GM12874 (cell line): ENCODE results near the gene ISL1.

ENCODE experiments used
- TF ChIP-seq, protein P1 (sequence below): IDR thresholded peaks from 2 replicates; pipeline ENCODE4 v1.5.1; 2011; ENCODE audit warnings: low read depth, mild to moderate bottlenecking, control low read depth, low read length, moderate library complexity; ENCODE audit not compliant: insufficient read depth

ISL1 gene

DNA sequence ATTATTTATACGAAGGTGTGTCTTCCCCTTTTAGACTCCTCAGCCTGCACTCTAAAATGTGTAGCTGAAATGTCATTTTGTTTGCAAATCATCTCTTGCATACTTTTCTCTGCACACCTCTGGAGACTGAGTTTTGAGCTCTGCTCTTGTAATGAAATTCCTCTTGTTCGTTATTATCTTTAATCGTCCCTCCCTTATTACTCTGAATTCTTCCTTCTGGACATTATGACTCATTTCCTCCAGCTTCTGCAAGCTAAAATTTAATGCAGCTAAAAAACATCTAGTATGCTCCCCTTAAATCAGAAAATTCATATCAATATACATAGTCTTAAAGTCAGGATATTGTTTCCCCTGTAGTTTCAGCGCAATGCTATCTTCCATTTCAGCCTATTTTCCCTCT lies 13.5 kb downstream of the ISL1 start:
- TF ChIP-seq, protein P1, sequence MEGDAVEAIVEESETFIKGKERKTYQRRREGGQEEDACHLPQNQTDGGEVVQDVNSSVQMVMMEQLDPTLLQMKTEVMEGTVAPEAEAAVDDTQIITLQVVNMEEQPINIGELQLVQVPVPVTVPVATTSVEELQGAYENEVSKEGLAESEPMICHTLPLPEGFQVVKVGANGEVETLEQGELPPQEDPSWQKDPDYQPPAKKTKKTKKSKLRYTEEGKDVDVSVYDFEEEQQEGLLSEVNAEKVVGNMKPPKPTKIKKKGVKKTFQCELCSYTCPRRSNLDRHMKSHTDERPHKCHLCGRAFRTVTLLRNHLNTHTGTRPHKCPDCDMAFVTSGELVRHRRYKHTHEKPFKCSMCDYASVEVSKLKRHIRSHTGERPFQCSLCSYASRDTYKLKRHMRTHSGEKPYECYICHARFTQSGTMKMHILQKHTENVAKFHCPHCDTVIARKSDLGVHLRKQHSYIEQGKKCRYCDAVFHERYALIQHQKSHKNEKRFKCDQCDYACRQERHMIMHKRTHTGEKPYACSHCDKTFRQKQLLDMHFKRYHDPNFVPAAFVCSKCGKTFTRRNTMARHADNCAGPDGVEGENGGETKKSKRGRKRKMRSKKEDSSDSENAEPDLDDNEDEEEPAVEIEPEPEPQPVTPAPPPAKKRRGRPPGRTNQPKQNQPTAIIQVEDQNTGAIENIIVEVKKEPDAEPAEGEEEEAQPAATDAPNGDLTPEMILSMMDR: no peak

DNA sequence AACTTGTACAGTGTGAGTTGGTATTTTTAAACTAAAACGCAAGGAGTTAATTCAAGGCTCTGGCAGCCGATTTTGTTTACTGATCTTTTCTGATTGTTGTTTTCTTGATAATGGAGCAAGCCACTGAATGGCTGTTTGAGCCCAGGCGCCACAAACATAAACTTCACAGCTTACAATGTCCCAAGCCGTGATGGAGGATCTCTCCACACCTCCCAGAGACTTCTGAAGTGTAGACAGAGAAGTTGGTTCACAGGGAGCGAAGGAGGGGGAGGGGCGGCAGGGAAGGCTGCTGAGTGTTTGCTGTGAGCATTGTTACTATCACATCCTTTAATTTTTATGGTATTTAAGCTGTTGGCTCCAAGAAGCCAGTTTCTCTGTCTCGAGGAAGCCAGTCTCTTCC lies 14.7 kb downstream of the ISL1 start:
- TF ChIP-seq, protein P1: no peak

GRCh38 chr5:51398875-51399642 lies 15.8 kb downstream of the ISL1 start:
- TF ChIP-seq, protein P1: no peak

GRCh38 chr5:51399643-51400006 lies 16.4 kb downstream of the ISL1 start:
- TF ChIP-seq, protein P1: no peak

DNA sequence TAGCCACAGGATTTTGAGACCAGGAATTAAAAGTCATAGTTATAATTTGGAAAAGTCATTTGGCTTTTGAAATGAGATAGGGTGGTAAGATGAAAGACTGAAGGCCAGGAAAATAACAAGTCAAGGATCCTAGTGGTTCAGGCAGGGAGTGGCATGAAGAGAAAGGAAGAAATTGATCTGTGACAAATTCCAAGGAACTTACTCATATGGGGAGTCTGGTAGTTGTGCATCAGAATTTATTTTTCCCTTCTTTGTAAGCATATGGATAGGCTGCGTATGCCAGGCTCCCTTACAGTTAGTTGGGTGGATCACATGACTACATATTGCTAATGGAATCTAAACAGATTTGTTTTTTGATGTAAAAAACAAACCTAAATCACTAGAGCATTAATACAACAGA lies 21.0 kb downstream of the ISL1 start:
- TF ChIP-seq, protein P1: no peak

GRCh38 chr5:51411921-51412325 lies 28.7 kb downstream of the ISL1 start:
- TF ChIP-seq, protein P1: no peak

DNA sequence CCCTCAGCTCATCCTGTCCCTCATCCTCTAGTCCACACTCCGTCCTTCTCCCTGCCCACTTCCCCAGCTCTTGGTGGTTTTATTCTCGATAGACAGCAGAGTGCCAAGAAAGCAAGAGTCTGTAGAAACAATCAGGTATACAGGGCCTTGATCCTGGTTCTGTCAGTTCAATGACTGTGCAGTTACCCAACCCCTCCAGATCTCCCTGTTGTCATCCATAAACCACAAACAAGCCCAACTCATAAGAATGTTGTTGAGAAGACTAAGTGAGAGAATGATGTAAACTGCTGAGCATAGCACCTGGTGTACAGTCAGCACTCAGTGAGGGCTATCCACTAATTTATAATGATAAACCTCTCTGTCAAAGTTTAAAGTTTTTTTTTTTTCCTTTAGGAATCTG lies 31.3 kb downstream of the ISL1 start:
- TF ChIP-seq, protein P1: no peak

DNA sequence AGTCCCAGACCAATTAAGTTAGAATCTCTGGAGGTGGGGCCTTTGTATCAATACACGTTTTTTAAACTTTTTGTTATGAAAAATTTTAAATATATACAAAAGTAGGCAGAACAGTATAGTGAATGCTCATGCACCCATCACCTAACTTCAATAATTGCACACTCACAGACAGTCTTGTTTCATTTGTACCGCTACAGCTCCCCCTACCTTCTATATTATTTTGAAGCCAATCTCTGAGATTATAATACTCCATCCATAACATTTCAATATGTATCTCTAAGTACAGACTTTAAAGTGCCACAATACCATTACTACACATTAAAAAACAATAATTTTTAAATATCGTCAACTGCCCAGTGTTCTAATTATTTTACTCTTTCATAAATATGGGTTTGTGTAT lies 32.9 kb downstream of the ISL1 start:
- TF ChIP-seq, protein P1: no peak
